Natural killer cell (primary cell): ENCODE data around the gene EVI5L. TPM values are rescaled to one million over a fixed set of nuclear protein-coding genes. Genes with fewer than 3 reads are reported as not detected.
A peak's percentile ranks its signal among the peaks of the same experiment; 100 is the strongest.

Source experiments
- ATAC-seq, 3 donors: fragments of 150-1000 bp in 2 of 3; fragments of 200-7000 bp in 1 of 3; cut with Tn5 transposase; 1 replicate in 1 of 3; 2 replicates in 2 of 3; pipeline ENCODE4 v1.10.0; 2021; ENCODE audit warnings: mild to moderate bottlenecking in 2 of 3, moderate library complexity in 2 of 3
- DNase-seq, 2 donors: peaks; one replicate each; pipeline versions ENCODE4 v3.0.0 to v3.0.0-alpha.2; 2013 to 2021; ENCODE audit warnings: mixed read lengths in 1 of 2
- H3K27ac ChIP-seq: one replicate; pipeline ENCODE4 v1.5.1; 2013; ENCODE audit warnings: mild to moderate bottlenecking, low read length
- H3K27me3 ChIP-seq: one replicate; pipeline ENCODE4 v1.6.1; 2013; ENCODE audit warnings: low read length; ENCODE audit not compliant: control insufficient read depth, insufficient read depth
- H3K36me3 ChIP-seq: one replicate; pipeline ENCODE4 v1.6.1; 2013; ENCODE audit warnings: low read length; ENCODE audit not compliant: control insufficient read depth, insufficient read depth
- H3K4me1 ChIP-seq: one replicate; pipeline ENCODE4 v1.6.1; 2013; ENCODE audit warnings: low read length; ENCODE audit not compliant: control insufficient read depth, insufficient read depth
- H3K4me3 ChIP-seq: one replicate; pipeline ENCODE4 v1.5.1; 2013; ENCODE audit warnings: low read length
- H3K9me3 ChIP-seq: one replicate; pipeline ENCODE4 v1.6.1; 2013; ENCODE audit warnings: low read length; ENCODE audit not compliant: control insufficient read depth, insufficient read depth
- H3K27ac Mint-ChIP-seq, 2 donors: one replicate each; pipeline ENCODE4 v1.8.0; 2022; ENCODE audit warnings: mild to moderate bottlenecking in 2 of 2, mixed read lengths in 2 of 2, moderate library complexity in 1 of 2
- H3K27me3 Mint-ChIP-seq, 2 donors: one replicate each; pipeline ENCODE4 v1.8.0; 2022; ENCODE audit warnings: low read depth in 2 of 2, mixed read lengths in 2 of 2
- H3K36me3 Mint-ChIP-seq: one replicate; pipeline ENCODE4 v1.8.0; 2022; ENCODE audit warnings: mixed read lengths
- H3K4me1 Mint-ChIP-seq, 2 donors: one replicate each; pipeline ENCODE4 v1.8.0; 2022; ENCODE audit warnings: mixed read lengths in 2 of 2
- H3K4me3 Mint-ChIP-seq: one replicate; pipeline ENCODE4 v1.8.0; 2022; ENCODE audit warnings: mild to moderate bottlenecking, moderate library complexity, mixed read lengths
- H3K9me3 Mint-ChIP-seq, 2 donors: one replicate each; pipeline ENCODE4 v1.8.0; 2022; ENCODE audit warnings: mixed read lengths in 2 of 2
- CTCF ChIP-seq: fragments of 200-600 bp; IDR thresholded peaks from one replicate; pipeline ENCODE4 v1.8.0; 2022; ENCODE audit warnings: antibody characterized with exemption
- WGBS: methylation state at CpG from one replicate; pipeline ENCODE4 v1.1.7; 2013; ENCODE audit warnings: missing lambda C conversion rate; ENCODE audit not compliant: insufficient coverage; 5-methylcytosine and 5-hydroxymethylcytosine counted together
- intact Hi-C: fragments of 100-400 bp; cut with micrococcal nuclease; formaldehyde crosslinking; loops from one replicate; pipeline ENCODE4 v1.14.2; 2022
- total RNA-seq, 4 donors: library from RNA; stranded (reverse); fragments of 120-200 nt in 1 of 4; gene quantifications; one replicate each; pipeline versions ENCODE4 v1.2.3 to v1.2.4, GENCODE V29; 2013 to 2022

Gene EVI5L
- total RNA-seq, 3 donors from 2014 or later (not counting 1 experiment from before 2014, with no cell fraction given), result 9.6 to 13.5 (median 11.3) TPM

- peaks cover 22% of the 10 kb centered on the region for H3K27me3 ChIP-seq
- H3K27ac Mint-ChIP-seq, result no peak overlapping the region
- no peak overlapping the region for H3K4me3 ChIP-seq
Observed at GRCh38 chr19:7874897-7875273, 44.9 kb downstream of the EVI5L start.

GRCh38 chr19:7877249-7877836 lies 47.3 kb downstream of the EVI5L start:
- H3K4me3 ChIP-seq, result no peak overlapping the region
- DNase-seq (no peak), ATAC-seq (no peak)
- 94% methylated on average over 6 of the region's 6 CpGs for WGBS
- Mint-ChIP-seq H3K36me3 (no peaks in the 10 kb centered on the region), H3K27me3 (peaks cover 0 to 16% of the 10 kb centered on the region in 2 donors), H3K4me3 (no peak overlapping the region), H3K4me1 (peaks cover 0 to 4% of the 10 kb centered on the region in 2 donors), H3K27ac (no peak overlapping the region), H3K9me3 (no peaks in the 10 kb centered on the region)
- H3K36me3 ChIP-seq, result no peaks in the 10 kb centered on the region
- peaks cover 16% of the 10 kb centered on the region for H3K4me1 ChIP-seq
- H3K27me3 ChIP-seq, result peaks cover 18% of the 10 kb centered on the region
- no peaks in the 10 kb centered on the region for H3K9me3 ChIP-seq
- no peak for TF ChIP-seq CTCF
- no peak overlapping the region for H3K27ac ChIP-seq
- intact Hi-C loops, result no loop called here

More at GRCh38 chr19:7874897-7875273, 44.9 kb downstream of the EVI5L start:
- intact Hi-C loops, result no loop called here
- Mint-ChIP-seq H3K9me3 (no peaks in the 10 kb centered on the region), H3K27me3 (peaks cover 0 to 30% of the 10 kb centered on the region in 2 donors), H3K36me3 (no peaks in the 10 kb centered on the region), H3K4me3 (peak overlapping the region; percentile 77), H3K4me1 (peaks cover 12 to 25% of the 10 kb centered on the region in 2 donors)
- H3K9me3 ChIP-seq, result no peaks in the 10 kb centered on the region
- WGBS, result 17% methylated on average over 12 of the region's 12 CpGs
- H3K36me3 ChIP-seq, result no peaks in the 10 kb centered on the region
- no peak for TF ChIP-seq CTCF
- peaks cover 40% of the 10 kb centered on the region for H3K4me1 ChIP-seq
- H3K27ac ChIP-seq, result no peak overlapping the region
- ATAC-seq (no peak), DNase-seq (no peak)

- peaks cover 0 to 12% of the 10 kb centered on the region in 2 donors for H3K27me3 Mint-ChIP-seq
- intact Hi-C loops, result no loop called here
- no peak overlapping the region for H3K4me3 Mint-ChIP-seq
- 83% methylated on average over 18 of the region's 18 CpGs for WGBS
- ATAC-seq (no peak), DNase-seq (no peak)
- H3K36me3 Mint-ChIP-seq, result no peaks in the 10 kb centered on the region
- H3K27ac Mint-ChIP-seq, result no peak overlapping the region
- H3K4me1 ChIP-seq, result peaks cover 8% of the 10 kb centered on the region
- H3K27me3 ChIP-seq, result peaks cover 6% of the 10 kb centered on the region
- H3K36me3 ChIP-seq, result no peaks in the 10 kb centered on the region
- H3K9me3 ChIP-seq, result no peaks in the 10 kb centered on the region
- no peak for TF ChIP-seq CTCF
- H3K4me3 ChIP-seq, result no peak overlapping the region
- H3K4me1 Mint-ChIP-seq, result peaks cover 0 to 4% of the 10 kb centered on the region in 2 donors
- no peaks in the 10 kb centered on the region for H3K9me3 Mint-ChIP-seq
- H3K27ac ChIP-seq, result no peak overlapping the region
Observed at GRCh38 chr19:7879111-7879807, 49.2 kb downstream of the EVI5L start.
